Measurements from ENCODE around the gene TMEM25. TPM values are rescaled to one million over a fixed set of nuclear protein-coding genes. Genes with fewer than 3 reads are reported as not detected.
"Not testable (repeated sequence)": the region's sequence is repeated elsewhere in the genome, so short reads cannot be mapped to it uniquely, and the experiment has no call there.

TMEM25 gene
- polyA plus RNA-seq, 3 donors from 2014 or later = 9.6 to 16.8 (median 10.8) TPM

- H3K36me3 Mint-ChIP-seq = no peaks in the 10 kb centered on the region
- no peaks in the 10 kb centered on the region for H3K9me3 Mint-ChIP-seq
- DNase-seq = peak; percentile 12 to 24 (median 24)
- peaks cover 48 to 61% of the 10 kb centered on the region in 2 donors for H3K4me1 Mint-ChIP-seq
- peaks cover 2 to 8% (median 3%) of the 10 kb centered on the region in 3 donors for H3K27me3 Mint-ChIP-seq (ENCODE audit: low read depth in 3 of 3)
- H3K27ac Mint-ChIP-seq = peak overlapping the region; percentile 88 to 98 (median 96)
- H3K4me3 Mint-ChIP-seq = peak overlapping the region; percentile 88 to 98 (median 95)
These were observed 42.1 kb downstream of the TMEM25 start for GRCh38 chr11:118572981-118573550.

GRCh38 chr11:118574636-118575035, 43.6 kb downstream of the TMEM25 start:
- Mint-ChIP-seq H3K9me3 (no peaks in the 10 kb centered on the region), H3K4me3 (peak overlapping the region; percentile 38 to 75 (median 60)), H3K27ac (peak overlapping the region in 1 of 6 donors; percentile 77), H3K36me3 (no peaks in the 10 kb centered on the region), H3K4me1 (peaks cover 58 to 73% of the 10 kb centered on the region in 2 donors), H3K27me3 (ENCODE audit: low read depth in 3 of 3) (peaks cover 2 to 8% (median 3%) of the 10 kb centered on the region in 3 donors)
- DNase-seq = no peak

GRCh38 chr11:118577995-118578394, 47.0 kb downstream of the TMEM25 start:
- H3K9me3 Mint-ChIP-seq; H3K36me3 Mint-ChIP-seq; DNase-seq; H3K27me3 Mint-ChIP-seq (ENCODE audit: low read depth in 3 of 3): not testable (repeated sequence)
- H3K4me1 Mint-ChIP-seq = peaks cover 53 to 68% of the 10 kb centered on the region in 2 donors
- H3K27ac Mint-ChIP-seq = peak overlapping the region in 1 of 6 donors; percentile 30
- H3K4me3 Mint-ChIP-seq = peak overlapping the region in 1 of 5 donors; percentile 23

- no peak for DNase-seq
- no peaks in the 10 kb centered on the region for H3K27me3 Mint-ChIP-seq (ENCODE audit: low read depth in 3 of 3)
- H3K4me3 Mint-ChIP-seq = no peak overlapping the region
- H3K27ac Mint-ChIP-seq = no peak overlapping the region
- peaks cover 27 to 37% of the 10 kb centered on the region in 2 donors for H3K4me1 Mint-ChIP-seq
- H3K36me3 Mint-ChIP-seq = peaks cover 13 to 31% (median 20%) of the 10 kb centered on the region in 3 donors
- H3K9me3 Mint-ChIP-seq = no peaks in the 10 kb centered on the region
These were observed 50.1 kb downstream of the TMEM25 start for GRCh38 chr11:118581057-118581456.

Other genes starting within 250 kb of the TMEM25 start
- gene CD3E, start 226.5 kb upstream of the TMEM25 start, polyA plus RNA-seq = 100 to 1,000 TPM in 2 of 3 donors, 10 to 100 TPM in 1; 50.4 to 456 (median 296) TPM
- 10 to 100 TPM; 19.8 to 97.2 (median 20.5) TPM for gene CD3D, start 188.5 kb upstream of the TMEM25 start, polyA plus RNA-seq
- 10 to 100 TPM in 2 of 3 donors, 1 to 10 TPM in 1; 4.1 to 40.7 (median 10.8) TPM for gene CD3G, start 186.8 kb upstream of the TMEM25 start, polyA plus RNA-seq
- 10 to 100 TPM; 13.7 to 26.3 (median 14.1) TPM for gene UBE4A, start 171.6 kb upstream of the TMEM25 start, polyA plus RNA-seq
- 100 to 1,000 TPM; 448 to 825 (median 551) TPM for gene ATP5MG, start 129.6 kb upstream of the TMEM25 start, polyA plus RNA-seq
- 10 to 100 TPM in 1 of 3 donors, 1 to 10 TPM in 2; 3.2 to 22.5 (median 6.6) TPM for gene KMT2A, start 94.7 kb upstream of the TMEM25 start, polyA plus RNA-seq
- under 1 TPM; 0.37 to 0.50 (median 0.50) TPM for gene TTC36, start 3.7 kb upstream of the TMEM25 start, polyA plus RNA-seq
- gene IFT46, start 34.7 kb downstream of the TMEM25 start, polyA plus RNA-seq = 1 to 10 TPM; 5.9 to 8.1 (median 7.4) TPM
- gene ARCN1, start 41.2 kb downstream of the TMEM25 start, polyA plus RNA-seq = 100 to 1,000 TPM in 2 of 3 donors, 10 to 100 TPM in 1; 99.9 to 164 (median 157) TPM
- under 1 TPM in 1 of 3 donors, not detected in 2; 0.17 TPM for gene PHLDB1, start 76.4 kb downstream of the TMEM25 start, polyA plus RNA-seq
- gene TREH, start 148.5 kb downstream of the TMEM25 start, polyA plus RNA-seq = not detected

All from immature natural killer cell (primary cell).